ENCODE measurements around the gene NKX1-1. TPM values are rescaled to one million over a fixed set of nuclear protein-coding genes. Genes with fewer than 3 reads are reported as not detected.
"Not testable (repeated sequence)": the region's sequence is repeated elsewhere in the genome, so short reads cannot be mapped to it uniquely, and the experiment has no call there.

NKX1-1 gene
- total RNA-seq (2014; rRNA removed; shearing (Covaris generic)) = not detected in 2 replicates

- no peak for DNase-seq (ENCODE audit: low read depth)
Measured at GRCh38 chr4:1406394-1406980, at the start of gene NKX1-1. TSS of gene NKX1-1 (minus strand) at chr4:1406442. CDS start at chr4:1406442, 0 bp downstream.

DNA sequence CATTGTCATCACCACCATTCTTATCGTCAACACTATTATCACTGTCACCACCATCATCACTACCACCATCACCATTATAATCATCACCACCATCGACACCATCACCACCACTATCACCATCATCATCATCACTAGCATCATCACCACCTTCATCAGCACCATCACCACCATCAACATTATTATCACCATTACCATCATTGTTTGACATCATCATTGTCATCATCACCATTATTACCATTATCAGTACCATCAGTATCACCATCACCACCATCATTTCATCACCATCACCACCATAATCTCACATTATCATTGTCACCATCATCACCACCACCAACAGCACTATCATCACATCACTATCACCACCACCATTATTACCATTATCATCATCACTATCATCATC, 47.5 kb upstream of the NKX1-1 start:
- no peak for DNase-seq (ENCODE audit: low read depth)

GRCh38 chr4:1452431-1453051, 46.3 kb upstream of the NKX1-1 start:
- DNase-seq (ENCODE audit: low read depth) = no peak

GRCh38 chr4:1451752-1452122, 45.5 kb upstream of the NKX1-1 start:
- DNase-seq (ENCODE audit: low read depth) = no peak

DNA sequence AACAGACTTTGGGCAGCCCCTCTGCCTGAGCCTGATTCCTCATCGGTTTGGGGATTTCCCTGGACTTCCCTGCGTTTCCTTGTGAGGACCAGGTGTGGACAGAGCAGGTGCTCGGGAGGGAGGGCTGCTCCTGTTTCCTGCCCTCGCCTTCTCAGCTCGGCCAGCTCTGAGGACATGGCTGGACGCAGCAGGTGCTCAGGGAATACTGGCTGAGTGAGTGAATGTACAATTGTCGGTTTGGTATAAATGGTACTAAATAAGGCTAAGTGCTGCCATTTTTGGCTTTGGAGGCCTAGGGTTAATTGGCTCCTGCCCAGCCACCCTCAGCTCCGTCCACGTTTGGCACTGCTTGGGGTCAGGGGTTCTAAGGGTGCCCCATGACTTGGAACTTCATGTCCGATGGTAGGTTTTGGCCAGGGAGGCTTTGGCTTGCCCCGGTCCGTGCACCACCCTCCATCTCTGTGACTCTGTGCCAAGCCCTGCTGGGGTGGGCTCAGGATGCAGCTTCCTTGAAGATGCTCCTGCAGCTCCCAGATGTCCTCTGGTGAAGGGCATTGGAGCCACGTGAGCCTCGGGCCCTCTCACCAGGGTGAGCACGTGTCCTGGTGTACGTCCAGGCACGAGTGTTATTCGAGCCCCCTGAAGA, 45.0 kb upstream of the NKX1-1 start:
- DNase-seq (ENCODE audit: low read depth) = no peak

DNA sequence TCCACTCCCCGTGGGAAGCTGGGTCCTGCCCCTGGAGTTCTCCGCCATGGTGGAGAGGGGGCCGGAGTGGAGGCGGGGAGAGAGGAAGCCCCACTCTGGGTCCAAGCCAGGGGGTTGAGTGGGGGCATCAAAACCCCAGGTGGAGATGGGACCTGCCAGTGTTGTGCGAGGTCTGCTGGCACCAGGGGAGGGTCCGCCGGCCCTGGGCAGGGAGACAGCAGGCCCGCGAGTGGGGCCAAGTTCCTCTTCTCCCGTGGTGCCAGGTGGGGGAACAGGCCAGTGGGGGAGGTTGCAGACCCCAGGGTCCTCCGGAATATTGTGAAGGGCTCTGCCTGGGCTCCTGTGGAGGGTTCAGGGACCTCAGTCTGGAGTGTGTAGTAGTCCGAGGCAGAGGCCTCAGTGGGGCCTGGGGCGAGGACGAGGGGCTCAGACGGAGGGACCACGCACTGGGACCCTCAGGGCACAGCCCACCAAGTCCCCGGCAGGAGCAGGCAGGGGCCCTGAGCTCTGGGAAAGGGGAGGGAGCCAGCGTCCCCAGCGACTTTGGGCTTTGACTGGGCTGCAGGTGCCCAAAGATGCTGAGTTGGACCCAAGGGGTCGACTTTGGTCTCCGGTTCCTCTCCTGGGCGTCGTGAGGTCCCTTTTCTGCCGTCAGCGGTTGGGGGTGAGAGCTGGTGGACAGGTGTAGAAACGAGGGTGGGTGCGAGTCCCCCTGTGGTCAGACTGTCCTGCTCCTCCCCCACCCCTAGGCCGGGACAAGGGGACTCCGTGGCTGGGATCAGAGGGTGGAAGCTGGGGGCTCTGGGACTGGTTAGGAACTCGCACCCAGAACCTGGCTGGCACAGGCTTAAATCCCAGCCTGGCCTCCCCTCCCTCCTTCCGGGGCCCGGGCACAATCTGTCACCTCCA, 43.8 kb upstream of the NKX1-1 start:
- no peak for DNase-seq (ENCODE audit: low read depth)

DNA sequence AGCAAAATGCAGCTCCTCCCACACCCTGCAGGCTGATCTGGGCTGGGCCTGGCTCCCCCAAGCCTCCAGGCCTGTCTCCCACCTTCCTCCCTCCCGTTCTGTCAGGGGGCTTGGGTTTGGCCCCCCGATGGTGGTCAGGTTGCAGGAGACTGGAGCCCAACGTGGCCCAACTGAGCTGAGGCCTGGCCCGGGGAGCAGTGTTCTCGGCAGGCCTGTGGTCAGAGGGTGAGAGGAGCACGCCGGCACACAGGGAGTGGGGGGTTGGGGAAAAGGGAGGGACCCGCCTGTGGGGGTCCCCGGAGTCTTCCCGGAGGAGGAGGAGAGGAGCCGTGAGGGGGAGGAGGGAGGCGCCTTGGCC, 43.2 kb upstream of the NKX1-1 start:
- no peak for DNase-seq (ENCODE audit: low read depth)

DNA sequence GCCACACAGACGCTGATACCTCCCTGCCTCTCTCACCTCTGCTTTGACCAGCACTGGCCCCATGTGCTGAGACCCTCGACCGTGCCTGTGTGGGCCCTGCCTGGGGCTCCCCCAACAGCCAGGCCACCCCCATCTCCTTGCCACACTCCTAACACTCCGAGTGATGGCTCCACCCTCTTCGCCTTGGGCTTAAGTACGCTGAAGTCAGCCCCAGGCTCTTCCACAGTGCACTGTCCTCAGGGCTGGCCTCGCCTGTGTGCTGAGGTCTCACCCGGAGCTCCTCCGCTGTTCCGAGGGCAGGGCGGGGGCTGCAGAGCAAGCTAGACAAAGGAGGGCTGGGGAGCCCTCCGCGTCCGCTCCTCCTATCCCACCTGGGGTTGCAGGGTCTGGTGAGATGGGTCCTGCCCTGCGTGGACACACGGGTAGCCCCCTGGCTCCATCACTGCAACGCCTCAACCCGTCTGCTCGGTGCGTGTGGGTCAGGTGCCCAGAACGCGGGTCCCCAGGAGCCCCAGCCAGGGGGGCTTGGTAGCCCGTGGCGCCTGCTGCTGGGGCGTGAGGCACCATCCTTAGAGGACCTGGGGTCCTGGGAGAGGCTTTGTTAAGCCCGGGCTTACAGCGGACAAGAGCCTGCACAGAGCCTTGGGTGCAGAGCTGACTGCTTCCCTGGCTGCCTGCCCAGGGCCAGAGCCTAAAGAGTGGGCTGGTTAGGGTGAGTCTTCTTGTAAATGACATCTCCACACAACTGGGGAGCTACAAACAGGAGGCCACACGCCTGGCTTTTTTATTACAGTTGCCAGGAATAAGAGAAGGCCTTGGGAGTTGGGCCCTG, 42.6 kb upstream of the NKX1-1 start:
- DNase-seq (ENCODE audit: low read depth) = no peak

GRCh38 chr4:1447676-1448588, 41.7 kb upstream of the NKX1-1 start:
- no peak for DNase-seq (ENCODE audit: low read depth)

GRCh38 chr4:1446502-1447386, 40.5 kb upstream of the NKX1-1 start:
- DNase-seq (ENCODE audit: low read depth) = no peak

DNA sequence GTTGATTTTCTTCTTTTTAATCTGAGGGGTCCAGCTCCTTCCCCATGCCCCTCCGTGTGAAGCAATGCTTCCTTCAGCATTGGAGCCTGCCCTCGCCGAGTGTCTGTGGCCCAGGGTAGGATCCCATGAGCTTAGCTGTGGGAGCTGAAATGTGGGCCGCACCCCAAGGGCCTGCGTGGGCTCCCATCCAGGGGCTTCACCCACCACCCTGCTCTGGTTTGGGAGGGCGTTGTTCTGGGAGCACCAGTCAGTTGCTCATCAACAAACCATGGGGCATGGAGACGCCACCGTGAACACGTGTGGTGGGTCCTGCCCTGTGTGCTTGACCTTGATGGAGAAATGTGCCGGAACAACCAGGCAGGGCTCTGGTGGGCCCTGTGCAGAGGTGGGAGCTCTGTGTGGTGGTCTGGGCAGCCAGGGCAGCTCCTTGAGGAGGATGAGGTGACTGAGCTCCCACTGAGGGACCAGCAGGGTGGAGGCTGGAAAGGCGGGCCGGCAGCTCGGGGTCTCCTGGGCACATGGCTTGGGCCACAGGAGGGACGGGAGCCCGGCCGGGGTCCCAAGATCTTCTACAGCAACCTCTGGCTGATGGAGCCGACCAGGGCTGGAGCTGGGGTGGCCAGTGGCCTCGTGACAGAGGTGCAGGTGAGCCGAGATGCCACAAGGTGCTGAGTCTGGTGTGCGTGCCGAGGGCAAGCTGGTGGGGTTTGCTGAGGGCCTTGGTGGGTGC, 39.6 kb upstream of the NKX1-1 start:
- no peak for DNase-seq (ENCODE audit: low read depth)

- DNase-seq (ENCODE audit: low read depth) = not testable (repeated sequence)
Measured at GRCh38 chr4:1443688-1444172, 37.5 kb upstream of the NKX1-1 start.

DNA sequence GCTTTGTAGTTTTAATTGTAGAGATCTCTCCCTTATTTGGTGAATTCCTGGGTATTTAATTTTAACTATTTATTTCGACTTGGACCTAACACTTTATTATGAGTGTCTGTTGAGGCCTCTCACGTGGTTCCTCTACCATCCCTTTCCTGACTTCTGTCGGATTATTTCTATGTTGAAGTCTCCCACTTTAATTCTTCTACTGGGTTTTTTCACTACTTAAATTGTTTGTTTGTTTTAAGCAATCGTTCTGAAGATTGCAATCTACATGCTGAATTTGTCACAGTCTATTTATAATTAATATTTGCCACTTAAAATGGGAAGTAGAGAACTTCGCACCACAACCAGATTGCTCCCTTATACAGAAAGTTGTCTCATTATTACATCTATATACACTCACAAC, 20.8 kb upstream of the NKX1-1 start:
- DNase-seq (ENCODE audit: low read depth) = no peak

GRCh38 chr4:1421657-1422056, 15.4 kb upstream of the NKX1-1 start:
- no peak for DNase-seq (ENCODE audit: low read depth)

DNA sequence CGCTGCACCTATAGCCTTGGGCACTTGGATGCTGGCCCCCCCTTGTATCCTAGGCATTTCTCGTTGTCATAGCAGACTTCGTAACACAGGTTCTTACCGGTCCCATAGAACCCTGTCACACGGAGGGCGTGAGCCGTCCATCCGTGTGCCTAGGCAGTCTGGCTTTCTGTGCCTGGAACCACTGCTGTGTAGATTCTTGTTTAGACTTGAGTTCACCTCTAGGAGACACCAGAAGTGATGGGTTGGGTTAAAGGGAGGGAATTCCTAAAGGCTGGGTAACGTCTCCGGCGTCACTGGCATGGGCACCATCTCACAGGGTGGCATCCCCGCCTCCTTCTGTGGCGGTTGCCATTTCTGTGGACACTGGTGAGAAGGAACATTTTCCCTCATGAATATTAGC, 13.5 kb upstream of the NKX1-1 start:
- DNase-seq (ENCODE audit: low read depth) = no peak

DNA sequence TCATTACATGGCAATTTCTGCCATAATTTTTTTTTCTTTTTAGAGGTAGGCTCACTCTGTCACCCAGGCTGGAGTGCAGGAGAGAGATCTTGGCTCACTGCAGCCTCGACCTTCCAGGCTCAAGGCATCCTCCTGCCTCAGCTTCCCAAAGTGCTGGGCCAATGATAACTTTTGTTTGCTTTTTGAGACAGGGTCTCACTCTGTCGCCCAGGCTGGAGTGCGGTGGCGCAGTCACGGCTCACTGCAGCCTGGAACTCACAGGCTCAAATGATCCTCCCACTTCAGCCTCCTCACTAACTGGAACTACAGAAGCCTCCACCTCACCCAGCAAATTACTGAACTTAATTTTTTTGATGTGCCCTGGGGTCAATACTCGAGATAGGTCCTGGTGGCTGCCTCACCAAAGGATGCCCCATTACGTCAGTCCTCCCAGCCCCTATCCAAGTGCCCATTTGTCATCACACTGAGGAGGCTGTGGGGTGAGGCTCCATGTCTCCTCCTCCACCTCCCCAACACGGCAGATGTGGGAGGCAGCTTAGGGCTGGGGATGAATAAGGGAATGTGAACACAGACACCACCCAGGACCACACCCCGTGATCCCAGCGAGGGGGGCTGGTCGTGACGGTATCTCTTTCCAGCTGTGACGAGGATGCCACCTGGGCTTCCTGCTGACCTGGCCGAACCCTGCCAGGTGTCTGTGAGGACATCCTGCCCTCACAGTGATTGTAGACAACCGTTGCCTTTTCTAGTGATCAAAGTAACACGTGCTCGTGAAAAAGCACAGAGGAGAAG, 12.4 kb upstream of the NKX1-1 start:
- DNase-seq (ENCODE audit: low read depth) = no peak

DNA sequence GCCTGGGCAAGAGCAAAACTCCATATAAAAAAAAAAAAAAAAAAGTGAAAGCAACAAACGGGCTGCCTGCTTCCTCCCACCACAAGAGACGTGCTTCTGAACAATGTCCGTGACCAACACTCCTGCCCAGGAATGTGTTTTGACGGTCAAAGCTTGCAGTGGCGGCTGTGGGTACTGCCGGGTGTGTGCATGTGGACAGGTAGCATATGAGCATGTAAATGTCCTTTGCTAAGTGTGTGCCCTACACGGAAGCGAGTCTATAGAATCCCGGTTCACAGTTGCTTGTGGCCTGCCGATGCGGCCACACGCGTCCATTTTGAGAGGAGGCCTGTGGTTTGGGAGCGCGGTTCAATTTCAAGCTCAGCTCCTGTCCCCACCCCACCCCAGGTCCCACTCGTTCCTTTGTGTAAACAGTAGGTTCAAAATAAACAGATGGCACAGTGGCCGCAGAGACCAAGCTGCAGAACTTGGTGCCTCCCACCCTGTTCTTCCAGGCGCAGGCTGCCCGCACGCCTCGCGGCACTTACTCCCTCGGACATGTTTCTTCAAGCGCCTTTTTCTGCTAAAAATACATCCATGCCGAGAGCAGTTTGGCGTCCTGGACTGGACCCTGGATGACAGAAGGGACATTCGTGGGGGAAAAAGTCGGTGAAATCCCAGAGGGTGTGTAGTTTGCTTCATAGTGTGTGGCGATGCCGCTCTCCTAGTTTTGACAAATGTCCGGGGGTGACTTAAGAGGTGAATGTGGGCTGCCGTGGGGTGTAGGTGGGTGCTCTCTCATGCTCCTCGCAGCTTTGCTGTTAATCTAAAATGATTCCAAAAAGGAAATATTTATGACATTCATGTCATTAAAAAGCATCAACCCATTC, 11.5 kb upstream of the NKX1-1 start:
- no peak for DNase-seq (ENCODE audit: low read depth)

All from M059J (cell line).